ENCODE data around the gene CFAP251.

DNA sequence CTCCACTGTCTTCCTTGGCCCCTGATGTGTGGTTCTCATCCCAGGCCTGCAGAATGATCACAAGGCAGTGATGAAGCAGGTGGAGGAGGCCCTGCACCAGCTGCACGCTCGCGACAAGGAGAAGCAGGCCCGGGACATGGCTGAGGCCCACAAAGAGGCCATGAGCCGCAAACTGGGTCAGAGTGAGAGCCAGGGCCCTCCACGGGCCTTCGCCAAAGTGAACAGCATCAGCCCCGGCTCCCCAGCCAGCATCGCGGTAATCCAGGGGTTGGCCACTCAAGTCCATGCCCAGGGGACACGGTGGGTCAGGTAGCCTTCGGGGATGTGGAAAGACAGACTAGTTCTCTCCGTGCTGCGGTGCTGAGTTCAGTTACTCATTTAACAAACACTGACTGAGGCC lies 18.8 kb upstream of the CFAP251 start:
- no peak for TF ChIP-seq ZFX (IDR thresholded peaks at IDR 0.05)
- TF ChIP-seq SIN3A (IDR thresholded peaks at IDR 0.05; ENCODE audit: low read depth) = no peak
- TF ChIP-seq, protein P1, sequence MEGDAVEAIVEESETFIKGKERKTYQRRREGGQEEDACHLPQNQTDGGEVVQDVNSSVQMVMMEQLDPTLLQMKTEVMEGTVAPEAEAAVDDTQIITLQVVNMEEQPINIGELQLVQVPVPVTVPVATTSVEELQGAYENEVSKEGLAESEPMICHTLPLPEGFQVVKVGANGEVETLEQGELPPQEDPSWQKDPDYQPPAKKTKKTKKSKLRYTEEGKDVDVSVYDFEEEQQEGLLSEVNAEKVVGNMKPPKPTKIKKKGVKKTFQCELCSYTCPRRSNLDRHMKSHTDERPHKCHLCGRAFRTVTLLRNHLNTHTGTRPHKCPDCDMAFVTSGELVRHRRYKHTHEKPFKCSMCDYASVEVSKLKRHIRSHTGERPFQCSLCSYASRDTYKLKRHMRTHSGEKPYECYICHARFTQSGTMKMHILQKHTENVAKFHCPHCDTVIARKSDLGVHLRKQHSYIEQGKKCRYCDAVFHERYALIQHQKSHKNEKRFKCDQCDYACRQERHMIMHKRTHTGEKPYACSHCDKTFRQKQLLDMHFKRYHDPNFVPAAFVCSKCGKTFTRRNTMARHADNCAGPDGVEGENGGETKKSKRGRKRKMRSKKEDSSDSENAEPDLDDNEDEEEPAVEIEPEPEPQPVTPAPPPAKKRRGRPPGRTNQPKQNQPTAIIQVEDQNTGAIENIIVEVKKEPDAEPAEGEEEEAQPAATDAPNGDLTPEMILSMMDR (IDR thresholded peaks at IDR 0.05 in 2 of 3, conservative IDR thresholded peaks at IDR 0.05 in 1 of 3; ENCODE audit: borderline replicate concordance in 1 of 3, insufficient read depth in 1 of 3, low read depth in 2 of 3, low read length in 2 of 3) = no peak

Data from HCT116 (cell line).